DOHH2 (cell line): ENCODE measurements around the gene ST7.

Source experiments
- H3F3A ChIP-seq: fragments of 200-600 bp; sonication (generic), shearing (Covaris generic); 2 replicates; pipeline ENCODE4 v1.6.0; 2016; ENCODE audit warnings: antibody characterized with exemption, mild to moderate bottlenecking; ENCODE audit not compliant: control insufficient read depth, insufficient read depth
- H3K27ac ChIP-seq: fragments of 200-600 bp; sonication (generic); 2 replicates; pipeline ENCODE4 v1.5.1; 2014; ENCODE audit warnings: low read depth, mild to moderate bottlenecking, low read length, moderate library complexity
- H3K27me3 ChIP-seq: fragments of 200-600 bp; sonication (generic); 2 replicates; pipeline ENCODE4 v1.6.1; 2014; ENCODE audit warnings: mild to moderate bottlenecking, low read length, mixed read lengths; ENCODE audit not compliant: control insufficient read depth
- H3K36me3 ChIP-seq: fragments of 200-600 bp; sonication (generic); 2 replicates; pipeline ENCODE4 v1.6.1; 2014; ENCODE audit warnings: mild to moderate bottlenecking, low read length, moderate library complexity, mixed read lengths; ENCODE audit not compliant: control insufficient read depth
- H3K4me1 ChIP-seq: fragments of 200-600 bp; sonication (generic); 2 replicates; pipeline ENCODE4 v1.6.1; 2014; ENCODE audit warnings: mild to moderate bottlenecking, low read length, mixed read lengths; ENCODE audit not compliant: control insufficient read depth
- H3K4me2 ChIP-seq: fragments of 200-600 bp; sonication (generic); 2 replicates; pipeline ENCODE4 v1.6.0; 2014; ENCODE audit warnings: mild to moderate bottlenecking, low read length, moderate library complexity
- H3K4me3 ChIP-seq: fragments of 200-600 bp; sonication (generic); 2 replicates; pipeline ENCODE4 v1.5.1; 2014; ENCODE audit warnings: mild to moderate bottlenecking, low read length, mixed read lengths
- H3K79me2 ChIP-seq: fragments of 200-600 bp; sonication (generic); 2 replicates; pipeline ENCODE4 v1.6.1; 2014; ENCODE audit warnings: mild to moderate bottlenecking, low read length, mixed read lengths; ENCODE audit not compliant: control insufficient read depth
- H3K9me2 ChIP-seq: fragments of 200-600 bp; sonication (generic); replicated peaks from 2 replicates; pipeline ENCODE4 v1.6.1; 2014; ENCODE audit warnings: mild to moderate bottlenecking, low read length, mixed read lengths; ENCODE audit not compliant: control insufficient read depth
- H3K9me3 ChIP-seq: fragments of 200-600 bp; sonication (generic); 2 replicates; pipeline ENCODE4 v1.6.1; 2014; ENCODE audit warnings: antibody characterized with exemption, low read length, mixed read lengths; ENCODE audit not compliant: control insufficient read depth, insufficient read depth
- H4K20me1 ChIP-seq: fragments of 200-600 bp; sonication (generic); 2 replicates; pipeline ENCODE4 v1.6.0; 2014; ENCODE audit warnings: low read depth, mild to moderate bottlenecking, antibody characterized with exemption, low read length, moderate library complexity; ENCODE audit not compliant: control insufficient read depth, insufficient read depth
- EZH2phosphoT487 ChIP-seq: fragments of 200-600 bp; sonication (generic); IDR thresholded peaks from 2 replicates; pipeline ENCODE4 v1.6.1; 2017; ENCODE audit warnings: borderline replicate concordance, mild to moderate bottlenecking, antibody characterized with exemption, low read length, moderate library complexity, mixed read lengths
- TF ChIP-seq, protein P1 (sequence below): fragments of 200-600 bp; sonication (generic); IDR thresholded peaks from one replicate; pipeline ENCODE4 v1.5.1; 2014; ENCODE audit warnings: antibody characterized with exemption, mild to moderate bottlenecking, low read depth, low read length; ENCODE audit not compliant: poor library complexity, severe bottlenecking

The ST7 gene

DNA sequence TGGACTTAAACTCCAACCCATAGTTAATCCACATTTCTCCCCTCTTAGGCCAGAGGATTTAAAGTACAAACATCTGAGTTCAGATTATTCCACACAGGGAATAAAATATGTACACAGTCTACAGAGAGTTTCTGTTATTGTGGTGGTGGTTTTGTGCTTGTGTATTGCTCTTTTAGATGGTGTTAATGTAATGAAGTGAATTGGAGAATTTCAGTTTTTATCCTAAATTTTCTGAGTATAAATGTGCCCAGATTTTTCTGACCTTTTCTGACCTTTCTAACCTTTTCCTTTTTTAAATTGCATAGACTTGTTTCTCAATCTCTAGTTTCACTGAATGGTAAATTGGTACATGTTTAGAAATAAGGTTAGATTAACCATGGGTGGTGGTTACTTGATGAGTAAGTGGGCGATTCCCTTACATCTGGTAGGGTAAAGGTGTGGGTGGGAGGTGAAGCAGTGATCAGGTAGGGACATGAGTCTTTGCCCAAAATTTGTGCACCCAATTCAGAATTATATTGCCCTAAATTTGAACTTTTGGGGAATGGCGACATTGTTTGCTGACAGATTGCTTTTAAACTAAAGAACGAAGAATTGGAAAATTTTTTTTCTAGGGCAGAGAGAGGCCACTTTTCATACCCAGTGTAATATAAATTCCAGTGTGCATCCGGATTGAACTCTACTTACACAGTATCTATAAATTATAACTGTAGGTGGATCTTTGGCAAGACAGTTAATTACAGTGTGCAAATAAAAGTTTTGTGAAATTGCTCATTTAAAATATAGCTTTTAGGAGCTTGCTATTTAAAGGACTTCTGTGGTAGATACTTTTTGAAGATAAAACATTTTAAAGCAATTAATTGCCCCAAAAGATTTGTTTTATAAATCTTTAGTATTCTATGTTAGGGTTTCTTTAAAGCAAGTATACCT lies 62.2 kb downstream of the ST7 start:
- Histone ChIP-seq H3K4me3 (no peak overlapping the region), H3K4me2 (no peak overlapping the region), H3K79me2 (no peaks in the 10 kb centered on the region), H3F3A (no peaks in the 10 kb centered on the region), H3K36me3 (no peaks in the 10 kb centered on the region), H3K27ac (no peak overlapping the region), H3K9me3 (no peaks in the 10 kb centered on the region), H3K27me3 (no peaks in the 10 kb centered on the region), H3K4me1 (peaks cover 5% of the 10 kb centered on the region), H3K9me2 (no peaks in the 10 kb centered on the region), H4K20me1 (no peaks in the 10 kb centered on the region)
- TF ChIP-seq EZH2phosphoT487: no peak
- TF ChIP-seq, protein P1, sequence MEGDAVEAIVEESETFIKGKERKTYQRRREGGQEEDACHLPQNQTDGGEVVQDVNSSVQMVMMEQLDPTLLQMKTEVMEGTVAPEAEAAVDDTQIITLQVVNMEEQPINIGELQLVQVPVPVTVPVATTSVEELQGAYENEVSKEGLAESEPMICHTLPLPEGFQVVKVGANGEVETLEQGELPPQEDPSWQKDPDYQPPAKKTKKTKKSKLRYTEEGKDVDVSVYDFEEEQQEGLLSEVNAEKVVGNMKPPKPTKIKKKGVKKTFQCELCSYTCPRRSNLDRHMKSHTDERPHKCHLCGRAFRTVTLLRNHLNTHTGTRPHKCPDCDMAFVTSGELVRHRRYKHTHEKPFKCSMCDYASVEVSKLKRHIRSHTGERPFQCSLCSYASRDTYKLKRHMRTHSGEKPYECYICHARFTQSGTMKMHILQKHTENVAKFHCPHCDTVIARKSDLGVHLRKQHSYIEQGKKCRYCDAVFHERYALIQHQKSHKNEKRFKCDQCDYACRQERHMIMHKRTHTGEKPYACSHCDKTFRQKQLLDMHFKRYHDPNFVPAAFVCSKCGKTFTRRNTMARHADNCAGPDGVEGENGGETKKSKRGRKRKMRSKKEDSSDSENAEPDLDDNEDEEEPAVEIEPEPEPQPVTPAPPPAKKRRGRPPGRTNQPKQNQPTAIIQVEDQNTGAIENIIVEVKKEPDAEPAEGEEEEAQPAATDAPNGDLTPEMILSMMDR: no peak

- no peak overlapping the region for H3K27ac ChIP-seq
- H3K9me3 ChIP-seq: no peaks in the 10 kb centered on the region
- H3K4me1 ChIP-seq: no peaks in the 10 kb centered on the region
- H3K79me2 ChIP-seq: no peaks in the 10 kb centered on the region
- no peak overlapping the region for H3K4me3 ChIP-seq
- H3K36me3 ChIP-seq: no peaks in the 10 kb centered on the region
- no peaks in the 10 kb centered on the region for H4K20me1 ChIP-seq
- TF ChIP-seq, protein P1: no peak
- no peak for TF ChIP-seq EZH2phosphoT487
- no peaks in the 10 kb centered on the region for H3K9me2 ChIP-seq
- H3K27me3 ChIP-seq: no peaks in the 10 kb centered on the region
- no peak overlapping the region for H3K4me2 ChIP-seq
- H3F3A ChIP-seq: no peaks in the 10 kb centered on the region
Measured at GRCh38 chr7:117017017-117017451, 63.7 kb downstream of the ST7 start.

DNA sequence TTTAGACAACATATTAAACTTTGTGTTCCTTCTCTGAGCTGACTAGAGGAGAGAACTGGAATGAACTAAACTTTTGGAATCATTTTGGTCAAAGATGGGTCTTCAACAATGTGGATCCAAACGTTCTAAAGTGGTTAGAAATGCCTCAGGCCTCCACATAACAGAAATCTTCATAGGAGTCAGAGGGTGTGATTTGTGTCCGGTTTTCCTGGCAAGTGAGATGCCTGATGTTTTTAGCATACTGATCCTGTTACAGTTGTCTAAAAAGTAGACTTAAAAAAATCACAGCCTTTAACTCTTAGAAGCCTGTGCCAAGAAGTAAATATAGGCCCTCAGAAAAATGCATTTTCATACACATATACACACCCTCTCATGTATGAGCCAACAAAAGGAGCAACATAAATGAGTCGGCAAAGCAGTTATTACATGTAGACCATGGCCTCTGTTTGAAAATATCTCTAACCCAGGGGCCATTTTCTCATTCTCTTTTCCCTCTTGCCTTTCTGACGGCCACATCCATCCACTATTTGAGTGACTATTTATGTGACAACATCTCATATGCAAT lies 64.5 kb downstream of the ST7 start:
- Histone ChIP-seq H3K4me3 (no peak overlapping the region), H3K79me2 (no peaks in the 10 kb centered on the region), H3K9me2 (no peaks in the 10 kb centered on the region), H3K4me1 (no peaks in the 10 kb centered on the region), H3F3A (no peaks in the 10 kb centered on the region), H3K27me3 (no peaks in the 10 kb centered on the region), H3K36me3 (no peaks in the 10 kb centered on the region), H3K27ac (no peak overlapping the region), H3K9me3 (no peaks in the 10 kb centered on the region), H4K20me1 (no peaks in the 10 kb centered on the region), H3K4me2 (no peak overlapping the region)
- TF ChIP-seq EZH2phosphoT487: no peak
- TF ChIP-seq, protein P1: no peak
